GM12892 (cell line): ENCODE results near the gene CYTH1.

Experiments
- POLR2A ChIP-seq: IDR thresholded peaks from 2 replicates; pipeline ENCODE4 v1.6.1; 2011; ENCODE audit warnings: low read depth, low read length, control low read depth
- POLR2AphosphoS5 ChIP-seq: IDR thresholded peaks from 2 replicates; pipeline ENCODE4 v1.6.1; 2011; ENCODE audit warnings: low read depth, low read length, control low read depth
- TAF1 ChIP-seq: IDR thresholded peaks from 2 replicates; pipeline ENCODE4 v1.6.1; 2011; ENCODE audit warnings: low read depth, mild to moderate bottlenecking, control low read depth, low read length, borderline replicate concordance

GRCh38 chr17:78738278-78738677 lies 43.8 kb downstream of the CYTH1 start:
- TF ChIP-seq POLR2A (no peak), POLR2AphosphoS5 (no peak), TAF1 (no peak)
